DOHH2 (cell line): ENCODE data around the gene PNMA8A.
"Not testable (repeated sequence)": the region's sequence is repeated elsewhere in the genome, so short reads cannot be mapped to it uniquely, and the experiment has no call there.

Source experiments
- H3F3A ChIP-seq: fragments of 200-600 bp; sonication (generic), shearing (Covaris generic); 2 replicates; pipeline ENCODE4 v1.6.0; 2016; ENCODE audit warnings: antibody characterized with exemption, mild to moderate bottlenecking; ENCODE audit not compliant: control insufficient read depth, insufficient read depth
- H3K27ac ChIP-seq: fragments of 200-600 bp; sonication (generic); 2 replicates; pipeline ENCODE4 v1.5.1; 2014; ENCODE audit warnings: low read depth, mild to moderate bottlenecking, low read length, moderate library complexity
- H3K27me3 ChIP-seq: fragments of 200-600 bp; sonication (generic); 2 replicates; pipeline ENCODE4 v1.6.1; 2014; ENCODE audit warnings: mild to moderate bottlenecking, low read length, mixed read lengths; ENCODE audit not compliant: control insufficient read depth
- H3K36me3 ChIP-seq: fragments of 200-600 bp; sonication (generic); 2 replicates; pipeline ENCODE4 v1.6.1; 2014; ENCODE audit warnings: mild to moderate bottlenecking, low read length, moderate library complexity, mixed read lengths; ENCODE audit not compliant: control insufficient read depth
- H3K4me1 ChIP-seq: fragments of 200-600 bp; sonication (generic); 2 replicates; pipeline ENCODE4 v1.6.1; 2014; ENCODE audit warnings: mild to moderate bottlenecking, low read length, mixed read lengths; ENCODE audit not compliant: control insufficient read depth
- H3K4me2 ChIP-seq: fragments of 200-600 bp; sonication (generic); 2 replicates; pipeline ENCODE4 v1.6.0; 2014; ENCODE audit warnings: mild to moderate bottlenecking, low read length, moderate library complexity
- H3K4me3 ChIP-seq: fragments of 200-600 bp; sonication (generic); 2 replicates; pipeline ENCODE4 v1.5.1; 2014; ENCODE audit warnings: mild to moderate bottlenecking, low read length, mixed read lengths
- H3K79me2 ChIP-seq: fragments of 200-600 bp; sonication (generic); 2 replicates; pipeline ENCODE4 v1.6.1; 2014; ENCODE audit warnings: mild to moderate bottlenecking, low read length, mixed read lengths; ENCODE audit not compliant: control insufficient read depth
- H3K9me2 ChIP-seq: fragments of 200-600 bp; sonication (generic); replicated peaks from 2 replicates; pipeline ENCODE4 v1.6.1; 2014; ENCODE audit warnings: mild to moderate bottlenecking, low read length, mixed read lengths; ENCODE audit not compliant: control insufficient read depth
- H3K9me3 ChIP-seq: fragments of 200-600 bp; sonication (generic); 2 replicates; pipeline ENCODE4 v1.6.1; 2014; ENCODE audit warnings: antibody characterized with exemption, low read length, mixed read lengths; ENCODE audit not compliant: control insufficient read depth, insufficient read depth
- H4K20me1 ChIP-seq: fragments of 200-600 bp; sonication (generic); 2 replicates; pipeline ENCODE4 v1.6.0; 2014; ENCODE audit warnings: low read depth, mild to moderate bottlenecking, antibody characterized with exemption, low read length, moderate library complexity; ENCODE audit not compliant: control insufficient read depth, insufficient read depth
- CTCF ChIP-seq: fragments of 200-600 bp; sonication (generic); IDR thresholded peaks from one replicate; pipeline ENCODE4 v1.5.1; 2014; ENCODE audit warnings: antibody characterized with exemption, mild to moderate bottlenecking, low read depth, low read length; ENCODE audit not compliant: poor library complexity, severe bottlenecking
- EZH2phosphoT487 ChIP-seq: fragments of 200-600 bp; sonication (generic); IDR thresholded peaks from 2 replicates; pipeline ENCODE4 v1.6.1; 2017; ENCODE audit warnings: borderline replicate concordance, mild to moderate bottlenecking, antibody characterized with exemption, low read length, moderate library complexity, mixed read lengths

Gene PNMA8A

GRCh38 chr19:46446021-46446420, 25.3 kb downstream of the PNMA8A start:
- H3K36me3 ChIP-seq, result no peaks in the 10 kb centered on the region

GRCh38 chr19:46442808-46443450, 28.4 kb downstream of the PNMA8A start:
- no peaks in the 10 kb centered on the region for H3K9me3 ChIP-seq
- H3K9me2 ChIP-seq, result no peaks in the 10 kb centered on the region
- TF ChIP-seq CTCF, result no peak
- no peak for TF ChIP-seq EZH2phosphoT487
- no peak overlapping the region for H3K4me2 ChIP-seq
- no peaks in the 10 kb centered on the region for H3F3A ChIP-seq
- H4K20me1 ChIP-seq, result no peaks in the 10 kb centered on the region
- no peak overlapping the region for H3K4me3 ChIP-seq
- H3K79me2 ChIP-seq, result no peaks in the 10 kb centered on the region
- H3K27ac ChIP-seq, result no peak overlapping the region
- peaks cover 3% of the 10 kb centered on the region; the same call in 1 of the 2 replicates for H3K4me1 ChIP-seq
- H3K36me3 ChIP-seq, result no peaks in the 10 kb centered on the region
- no peaks in the 10 kb centered on the region for H3K27me3 ChIP-seq

More at GRCh38 chr19:46446021-46446420, 25.3 kb downstream of the PNMA8A start:
- no peaks in the 10 kb centered on the region for H3K9me3 ChIP-seq
- H3K9me2 ChIP-seq, result no peaks in the 10 kb centered on the region
- no peaks in the 10 kb centered on the region for H3K79me2 ChIP-seq
- TF ChIP-seq CTCF (no peak), EZH2phosphoT487 (no peak)
- H3K4me2 ChIP-seq, result no peak overlapping the region
- H3K4me3 ChIP-seq, result no peak overlapping the region
- H3K27ac ChIP-seq, result no peak overlapping the region
- H3K27me3 ChIP-seq, result no peaks in the 10 kb centered on the region
- H4K20me1 ChIP-seq, result no peaks in the 10 kb centered on the region
- H3F3A ChIP-seq, result no peaks in the 10 kb centered on the region
- H3K4me1 ChIP-seq, result peaks cover 3% of the 10 kb centered on the region; the same call in 1 of the 2 replicates

GRCh38 chr19:46441866-46442265, 29.5 kb downstream of the PNMA8A start:
- no peaks in the 10 kb centered on the region for H3F3A ChIP-seq
- no peaks in the 10 kb centered on the region for H3K27me3 ChIP-seq
- H3K4me2 ChIP-seq, result no peak overlapping the region
- H3K36me3 ChIP-seq, result no peaks in the 10 kb centered on the region
- H3K9me2 ChIP-seq, result no peaks in the 10 kb centered on the region
- TF ChIP-seq EZH2phosphoT487, result no peak
- no peak overlapping the region for H3K27ac ChIP-seq
- H3K9me3 ChIP-seq, result no peaks in the 10 kb centered on the region
- H3K79me2 ChIP-seq, result no peaks in the 10 kb centered on the region
- no peaks in the 10 kb centered on the region for H3K4me1 ChIP-seq
- no peak overlapping the region for H3K4me3 ChIP-seq
- no peaks in the 10 kb centered on the region for H4K20me1 ChIP-seq

GRCh38 chr19:46435689-46436088, 35.7 kb downstream of the PNMA8A start:
- H3F3A ChIP-seq, H3K4me3 ChIP-seq, H3K9me2 ChIP-seq, H3K27me3 ChIP-seq, H3K79me2 ChIP-seq, H3K4me1 ChIP-seq, H3K9me3 ChIP-seq, H3K36me3 ChIP-seq, H4K20me1 ChIP-seq, H3K27ac ChIP-seq, H3K4me2 ChIP-seq: not testable (repeated sequence)
